ENCODE data around the gene ITM2C.
A peak's percentile ranks its signal among the peaks of the same experiment; 100 is the strongest.

ITM2C gene

GRCh38 chr2:230908595-230909191 lies 44.0 kb downstream of the ITM2C start:
- no peak overlapping the region for H3K4me3 ChIP-seq (ENCODE audit: low read depth, low read length)
- in situ Hi-C loops (cut with HindIII; ENCODE audit: low sequenced_read_pairs): no loop called here
- TF ChIP-seq, protein P1, sequence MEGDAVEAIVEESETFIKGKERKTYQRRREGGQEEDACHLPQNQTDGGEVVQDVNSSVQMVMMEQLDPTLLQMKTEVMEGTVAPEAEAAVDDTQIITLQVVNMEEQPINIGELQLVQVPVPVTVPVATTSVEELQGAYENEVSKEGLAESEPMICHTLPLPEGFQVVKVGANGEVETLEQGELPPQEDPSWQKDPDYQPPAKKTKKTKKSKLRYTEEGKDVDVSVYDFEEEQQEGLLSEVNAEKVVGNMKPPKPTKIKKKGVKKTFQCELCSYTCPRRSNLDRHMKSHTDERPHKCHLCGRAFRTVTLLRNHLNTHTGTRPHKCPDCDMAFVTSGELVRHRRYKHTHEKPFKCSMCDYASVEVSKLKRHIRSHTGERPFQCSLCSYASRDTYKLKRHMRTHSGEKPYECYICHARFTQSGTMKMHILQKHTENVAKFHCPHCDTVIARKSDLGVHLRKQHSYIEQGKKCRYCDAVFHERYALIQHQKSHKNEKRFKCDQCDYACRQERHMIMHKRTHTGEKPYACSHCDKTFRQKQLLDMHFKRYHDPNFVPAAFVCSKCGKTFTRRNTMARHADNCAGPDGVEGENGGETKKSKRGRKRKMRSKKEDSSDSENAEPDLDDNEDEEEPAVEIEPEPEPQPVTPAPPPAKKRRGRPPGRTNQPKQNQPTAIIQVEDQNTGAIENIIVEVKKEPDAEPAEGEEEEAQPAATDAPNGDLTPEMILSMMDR (IDR thresholded peaks at IDR 0.05; ENCODE audit: low read depth, low read length): no peak
- DNase-seq (ENCODE audit: low read depth, low spot score): peak; percentile 74

DNA sequence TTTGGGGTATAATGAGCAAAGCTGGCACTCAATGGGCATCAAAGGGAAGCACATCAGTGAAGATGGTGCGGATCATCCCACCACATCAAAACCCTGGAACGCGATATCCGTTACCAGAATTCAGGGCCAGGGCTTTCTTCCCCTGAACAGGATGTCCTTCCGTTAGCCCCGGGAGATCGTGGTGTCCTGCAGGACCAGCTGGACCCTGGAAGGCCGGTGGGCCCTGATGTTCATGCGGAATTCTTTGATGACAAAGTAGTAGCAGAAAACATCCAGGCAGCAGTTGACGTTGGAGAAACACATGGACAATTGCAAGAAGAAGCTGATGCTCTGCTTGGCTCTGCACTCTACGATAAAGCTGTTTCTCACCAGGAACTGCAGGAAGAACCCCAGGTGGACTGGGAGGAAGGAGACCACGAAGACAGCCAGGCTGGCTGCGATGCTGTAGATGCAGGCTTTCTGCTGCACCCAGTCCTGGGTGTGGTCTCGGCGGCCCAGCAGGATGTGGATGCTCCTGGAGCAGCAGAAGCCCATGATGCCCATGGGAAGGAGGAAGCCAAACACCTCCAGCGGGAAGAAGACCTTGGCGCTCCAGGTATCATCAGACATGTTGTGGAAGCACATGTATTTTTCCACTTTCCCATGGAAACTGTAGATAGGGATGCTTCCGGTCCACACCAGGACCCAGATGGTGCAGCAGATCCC lies 45.3 kb downstream of the ITM2C start:
- TF ChIP-seq, protein P1 (IDR thresholded peaks at IDR 0.05; ENCODE audit: low read depth, low read length): no peak
- DNase-seq (ENCODE audit: low read depth, low spot score): no peak
- no peak overlapping the region for H3K4me3 ChIP-seq (ENCODE audit: low read depth, low read length)
- in situ Hi-C loops (cut with HindIII; ENCODE audit: low sequenced_read_pairs): no loop called here

DNA sequence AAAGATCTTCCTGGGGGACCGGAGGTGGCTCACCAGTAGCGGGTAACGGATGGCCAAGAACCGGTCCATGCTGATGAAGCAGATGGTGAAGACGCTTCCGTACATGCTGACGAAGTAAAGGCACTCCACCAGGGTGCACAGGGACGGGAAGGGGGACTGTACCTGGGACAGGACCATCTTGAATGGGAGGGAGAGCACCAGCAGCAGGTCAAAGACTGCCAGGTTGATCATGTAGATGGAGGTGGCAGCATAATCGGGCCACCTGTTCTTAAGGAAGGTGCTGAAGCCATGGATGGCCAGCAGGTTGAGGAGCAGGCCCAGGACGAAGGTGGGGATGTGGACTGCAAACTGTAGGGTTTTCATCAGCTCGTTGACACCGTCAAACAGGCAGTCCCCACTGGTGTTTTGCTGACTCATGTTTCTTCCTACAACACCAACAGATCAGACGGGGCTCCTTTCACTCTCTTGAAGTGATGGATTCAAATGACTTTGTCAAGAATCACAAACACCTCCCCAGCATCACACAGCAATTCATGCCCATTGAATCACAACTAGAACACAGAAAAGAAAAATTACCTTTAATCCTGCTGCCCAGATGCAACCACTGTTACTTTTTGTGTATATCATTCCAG lies 45.9 kb downstream of the ITM2C start:
- in situ Hi-C loops (cut with HindIII; ENCODE audit: low sequenced_read_pairs): no loop called here
- no peak for DNase-seq (ENCODE audit: low read depth, low spot score)
- H3K4me3 ChIP-seq (ENCODE audit: low read depth, low read length): no peak overlapping the region
- TF ChIP-seq, protein P1 (IDR thresholded peaks at IDR 0.05; ENCODE audit: low read depth, low read length): no peak

DNA sequence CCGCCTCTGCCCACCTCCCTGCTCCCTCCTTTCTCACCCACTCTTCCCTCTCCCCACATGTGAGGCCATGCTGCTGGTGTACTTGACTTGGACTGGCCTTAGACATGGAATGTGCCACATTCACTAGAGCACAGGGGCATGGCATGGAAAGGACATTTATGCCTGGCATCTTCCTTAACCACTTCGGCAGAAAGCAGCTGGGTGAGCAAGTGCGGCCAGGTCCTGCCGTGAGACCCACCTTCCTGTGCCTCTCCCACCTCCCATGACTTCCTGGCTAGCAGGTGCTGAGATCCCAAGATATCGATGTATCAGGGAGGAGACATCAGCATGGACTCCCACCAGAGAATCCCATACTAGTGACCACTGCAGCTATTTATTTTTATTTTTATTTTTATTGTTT lies 47.3 kb downstream of the ITM2C start:
- no peak for DNase-seq (ENCODE audit: low read depth, low spot score)
- in situ Hi-C loops (cut with HindIII; ENCODE audit: low sequenced_read_pairs): no loop called here
- TF ChIP-seq, protein P1 (IDR thresholded peaks at IDR 0.05; ENCODE audit: low read depth, low read length): no peak
- no peak overlapping the region for H3K4me3 ChIP-seq (ENCODE audit: low read depth, low read length)

GRCh38 chr2:230912724-230913123 lies 48.0 kb downstream of the ITM2C start:
- in situ Hi-C loops (cut with HindIII; ENCODE audit: low sequenced_read_pairs): no loop called here
- no peak for DNase-seq (ENCODE audit: low read depth, low spot score)
- no peak overlapping the region for H3K4me3 ChIP-seq (ENCODE audit: low read depth, low read length)
- TF ChIP-seq, protein P1 (IDR thresholded peaks at IDR 0.05; ENCODE audit: low read depth, low read length): no peak

DNA sequence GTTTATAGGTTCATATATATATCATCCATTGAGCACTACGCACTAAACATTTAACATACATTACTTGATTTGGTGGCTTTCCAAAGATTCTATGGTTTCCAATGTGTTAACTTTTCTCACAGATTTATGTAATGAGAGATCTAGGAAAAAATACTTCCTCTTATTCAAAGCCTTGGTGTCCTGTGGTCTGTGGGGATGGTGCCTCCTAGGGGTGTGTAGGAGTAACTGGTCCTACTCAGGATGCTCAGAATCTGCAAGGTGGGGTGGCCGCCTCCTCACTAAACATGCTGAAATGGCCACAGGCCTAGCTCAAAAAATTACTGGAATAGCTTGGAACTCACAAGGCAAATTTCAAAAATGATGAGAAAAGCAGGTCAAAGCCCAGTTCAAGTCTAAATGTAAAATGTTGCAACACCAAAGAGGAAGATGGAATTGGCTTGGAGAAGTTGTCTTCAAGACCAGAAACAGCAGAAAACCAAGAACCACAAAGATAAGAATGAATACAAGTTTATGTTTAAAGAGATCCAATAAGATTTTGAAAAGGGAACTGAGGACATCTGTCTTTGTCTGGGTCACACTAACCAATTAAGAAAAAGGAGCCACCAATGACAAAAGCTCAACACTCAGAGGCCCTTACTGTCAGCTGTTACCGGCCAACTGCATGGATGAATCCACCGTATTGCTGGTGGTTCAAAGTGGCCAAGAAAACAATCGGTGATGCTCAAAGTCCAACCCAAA lies 48.8 kb downstream of the ITM2C start:
- DNase-seq (ENCODE audit: low read depth, low spot score): no peak
- in situ Hi-C loops (cut with HindIII; ENCODE audit: low sequenced_read_pairs): no loop called here
- TF ChIP-seq, protein P1 (IDR thresholded peaks at IDR 0.05; ENCODE audit: low read depth, low read length): peak; percentile 37
- no peak overlapping the region for H3K4me3 ChIP-seq (ENCODE audit: low read depth, low read length)

Data from astrocyte of the spinal cord (primary cell).